WTC11 (cell line): Measurements from ENCODE around the gene ZNF782. TPM values are rescaled to one million over a fixed set of nuclear protein-coding genes. Genes with fewer than 3 reads are reported as not detected.
A peak's percentile ranks its signal among the peaks of the same experiment; 100 is the strongest.

ENCODE experiments used
- AR ChIP-seq: fragments of 250-450 bp; sonication (Bioruptor Pico); IDR thresholded peaks from 2 replicates; pipeline ENCODE4 v1.9.0; 2021; ENCODE audit warnings: mild to moderate bottlenecking
- ARID4B ChIP-seq: sonication (generic); formaldehyde crosslinking; IDR thresholded peaks from 2 replicates; pipeline ENCODE4 v1.8.0; 2023; ENCODE audit warnings: missing genetic modification reagents, mild to moderate bottlenecking, borderline replicate concordance
- CREB1 ChIP-seq: sonication (generic); formaldehyde crosslinking; IDR thresholded peaks from 2 replicates; pipeline ENCODE4 v1.8.0; 2023; ENCODE audit warnings: mild to moderate bottlenecking, missing genetic modification reagents
- E2F5 ChIP-seq: sonication (generic); formaldehyde crosslinking; IDR thresholded peaks from 2 replicates; pipeline ENCODE4 v1.8.1; 2022; ENCODE audit warnings: mild to moderate bottlenecking, moderate library complexity, missing genetic modification reagents
- ETV6 ChIP-seq: sonication (generic); formaldehyde crosslinking; IDR thresholded peaks from 2 replicates; pipeline ENCODE4 v1.8.1; 2022; ENCODE audit warnings: mild to moderate bottlenecking, missing genetic modification reagents
- GTF2I ChIP-seq: fragments of 250-450 bp; sonication (Bioruptor Pico); conservative IDR thresholded peaks from 2 replicates; pipeline ENCODE4 v1.4.0; 2021; ENCODE audit warnings: mild to moderate bottlenecking
- IRF1 ChIP-seq: sonication (generic); formaldehyde crosslinking; IDR thresholded peaks from 2 replicates; pipeline ENCODE4 v1.8.0; 2023; ENCODE audit warnings: missing genetic modification reagents
- IRF2 ChIP-seq: sonication (generic); formaldehyde crosslinking; IDR thresholded peaks from 2 replicates; pipeline ENCODE4 v1.8.0; 2022; ENCODE audit warnings: low read depth, missing genetic modification reagents, borderline replicate concordance
- MLX ChIP-seq: sonication (generic); formaldehyde crosslinking; IDR thresholded peaks from 2 replicates; pipeline ENCODE4 v1.8.1; 2023; ENCODE audit warnings: mild to moderate bottlenecking, missing genetic modification reagents, moderate library complexity
- MXD4 ChIP-seq: fragments of 250-450 bp; sonication (Bioruptor Pico); IDR thresholded peaks from 2 replicates; pipeline ENCODE4 v1.8.0; 2021; ENCODE audit warnings: mild to moderate bottlenecking, moderate library complexity, borderline replicate concordance
- NFATC4 ChIP-seq: fragments of 250-450 bp; sonication (Bioruptor Pico); IDR thresholded peaks from 2 replicates; pipeline ENCODE4 v1.9.0; 2021; ENCODE audit warnings: mild to moderate bottlenecking
- NFYB ChIP-seq: sonication (generic); formaldehyde crosslinking; conservative IDR thresholded peaks from 2 replicates; pipeline ENCODE4 v1.8.0; 2022; ENCODE audit warnings: low read depth, missing genetic modification reagents
- SMAD3 ChIP-seq: sonication (generic); formaldehyde crosslinking; IDR thresholded peaks from 2 replicates; pipeline ENCODE4 v1.8.0; 2022; ENCODE audit warnings: missing genetic modification reagents, mild to moderate bottlenecking, borderline replicate concordance
- SOX15 ChIP-seq: fragments of 250-450 bp; sonication (Bioruptor Pico); IDR thresholded peaks from 2 replicates; pipeline ENCODE4 v1.9.0; 2021; ENCODE audit warnings: mild to moderate bottlenecking
- SP1 ChIP-seq: sonication (generic); formaldehyde crosslinking; conservative IDR thresholded peaks from 2 replicates; pipeline ENCODE4 v1.8.1; 2022; ENCODE audit warnings: missing genetic modification reagents
- TEAD4 ChIP-seq: sonication (generic); formaldehyde crosslinking; IDR thresholded peaks from 2 replicates; pipeline ENCODE4 v1.8.0; 2022; ENCODE audit warnings: mild to moderate bottlenecking, missing genetic modification reagents
- ZBTB21 ChIP-seq: sonication (generic); formaldehyde crosslinking; IDR thresholded peaks from 2 replicates; pipeline ENCODE4 v1.8.1; 2023; ENCODE audit warnings: mild to moderate bottlenecking, missing genetic modification reagents, borderline replicate concordance
- ZNF317 ChIP-seq: sonication (generic); formaldehyde crosslinking; IDR thresholded peaks from 2 replicates; pipeline ENCODE4 v1.8.1; 2023; ENCODE audit warnings: low read depth, mild to moderate bottlenecking, moderate library complexity, missing genetic modification reagents, borderline replicate concordance
- ZNF396 ChIP-seq: fragments of 250-450 bp; sonication (Bioruptor Pico); IDR thresholded peaks from 2 replicates; pipeline ENCODE4 v1.8.0; 2021; ENCODE audit warnings: mild to moderate bottlenecking, moderate library complexity, borderline replicate concordance
- ZNF512 ChIP-seq: sonication (generic); formaldehyde crosslinking; IDR thresholded peaks from 2 replicates; pipeline ENCODE4 v1.8.1; 2022; ENCODE audit warnings: missing genetic modification reagents, borderline replicate concordance
- ZNF532 ChIP-seq: fragments of 250-450 bp; sonication (Bioruptor Pico); IDR thresholded peaks from 2 replicates; pipeline ENCODE4 v1.9.0; 2021; ENCODE audit warnings: mild to moderate bottlenecking, borderline replicate concordance
- ZNF671 ChIP-seq: fragments of 250-450 bp; sonication (Bioruptor Pico); IDR thresholded peaks from 2 replicates; pipeline ENCODE4 v1.8.0; 2021; ENCODE audit warnings: mild to moderate bottlenecking
- total RNA-seq: library from RNA; stranded (reverse); gene quantifications from 3 replicates; pipeline ENCODE4 v1.2.3, GENCODE V29; 2021

ZNF782 gene
- total RNA-seq, 1 experiment from 2014 or later: 6.2 TPM

GRCh38 chr9:96853781-96854650, at the start of gene ZNF782 (continued):
- TF ChIP-seq ARID4B (CRISPR knock-in tag): 0 out of 2 replicates have a peak, but pooled peaks have one; percentile 32
- TF ChIP-seq AR: no peak
- 0 out of 2 replicates have a peak, but pooled peaks have one; percentile 28 for TF ChIP-seq SMAD3 (CRISPR knock-in tag)
- TF ChIP-seq E2F5: peak; percentile 46; the same call in 1 of the 2 replicates
- TF ChIP-seq MXD4 (CRISPR knock-in tag): no peak
- no peak for TF ChIP-seq ZNF512 (CRISPR knock-in tag)
- TF ChIP-seq ETV6 (CRISPR knock-in tag): peak; percentile 98
- TF ChIP-seq NFYB (CRISPR knock-in tag): no peak
- TF ChIP-seq GTF2I (CRISPR knock-in tag): no peak
- no peak for TF ChIP-seq ZNF317 (CRISPR knock-in tag)
- TF ChIP-seq NFATC4 (CRISPR knock-in tag): no peak
- TF ChIP-seq ZNF532: no peak
- TF ChIP-seq IRF1 (CRISPR knock-in tag): no peak
- no peak for TF ChIP-seq IRF2 (CRISPR knock-in tag)
- TF ChIP-seq TEAD4 (CRISPR knock-in tag): no peak
- no peak for TF ChIP-seq ZBTB21 (CRISPR knock-in tag)
- TF ChIP-seq ZNF396 (CRISPR knock-in tag): no peak
- TF ChIP-seq MLX (CRISPR knock-in tag): no peak
- peak; percentile 71 for TF ChIP-seq SP1 (CRISPR knock-in tag)
- no peak for TF ChIP-seq ZNF671 (CRISPR knock-in tag)
- no peak for TF ChIP-seq CREB1 (CRISPR knock-in tag)
- TF ChIP-seq SOX15 (CRISPR knock-in tag): no peak
